ENCODE results near the gene SCD5.

SCD5 gene

DNA sequence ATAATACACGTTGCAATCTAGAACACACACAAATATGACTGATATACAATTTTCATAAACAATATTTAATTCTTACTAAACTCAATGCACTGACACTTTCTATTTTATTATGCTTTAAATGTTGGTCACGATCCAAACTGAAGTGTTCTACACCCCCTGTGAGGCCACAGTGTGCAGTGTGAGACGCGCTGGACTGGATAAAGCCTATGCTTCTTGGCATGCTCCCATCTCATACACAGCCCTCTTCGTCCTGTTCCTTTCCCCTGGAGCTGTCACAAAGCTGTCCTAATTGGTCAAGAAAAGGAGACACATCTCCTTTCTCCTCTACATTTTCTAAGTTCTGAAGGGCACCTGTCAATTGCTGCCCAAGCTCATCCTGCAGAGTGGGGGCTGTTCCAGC, 72.0 kb downstream of the SCD5 start:
- DNase-seq (ENCODE audit: low spot score), result no peak

DNA sequence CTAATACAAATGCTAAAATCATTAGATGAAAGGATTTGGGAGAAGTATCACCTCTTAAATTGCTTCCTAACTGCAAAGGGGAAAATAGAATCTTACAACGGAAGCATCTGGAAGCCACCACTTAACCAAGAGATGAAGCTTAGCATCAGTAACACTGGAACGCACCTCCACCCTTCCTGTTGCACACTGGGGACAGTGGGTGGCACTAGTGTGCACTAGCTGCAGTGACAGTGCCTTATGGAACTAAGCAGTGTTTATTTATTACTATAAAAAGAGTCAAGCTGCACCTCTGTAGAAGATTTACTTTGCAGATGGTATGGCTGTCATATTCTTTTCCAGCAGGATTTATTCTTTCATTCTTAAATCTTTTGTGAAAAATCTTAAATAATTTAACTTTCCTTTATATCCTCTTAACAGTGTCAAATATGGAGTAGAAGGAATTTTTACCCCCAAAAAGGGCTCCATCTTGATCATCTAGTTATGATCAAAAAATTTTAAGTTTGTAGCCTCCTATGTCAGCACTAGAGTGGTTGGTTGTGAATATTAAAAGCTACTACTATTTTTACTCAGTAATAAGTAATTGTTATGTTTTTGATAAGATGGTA, 76.7 kb downstream of the SCD5 start:
- DNase-seq (ENCODE audit: low spot score), result peak; percentile 61

DNA sequence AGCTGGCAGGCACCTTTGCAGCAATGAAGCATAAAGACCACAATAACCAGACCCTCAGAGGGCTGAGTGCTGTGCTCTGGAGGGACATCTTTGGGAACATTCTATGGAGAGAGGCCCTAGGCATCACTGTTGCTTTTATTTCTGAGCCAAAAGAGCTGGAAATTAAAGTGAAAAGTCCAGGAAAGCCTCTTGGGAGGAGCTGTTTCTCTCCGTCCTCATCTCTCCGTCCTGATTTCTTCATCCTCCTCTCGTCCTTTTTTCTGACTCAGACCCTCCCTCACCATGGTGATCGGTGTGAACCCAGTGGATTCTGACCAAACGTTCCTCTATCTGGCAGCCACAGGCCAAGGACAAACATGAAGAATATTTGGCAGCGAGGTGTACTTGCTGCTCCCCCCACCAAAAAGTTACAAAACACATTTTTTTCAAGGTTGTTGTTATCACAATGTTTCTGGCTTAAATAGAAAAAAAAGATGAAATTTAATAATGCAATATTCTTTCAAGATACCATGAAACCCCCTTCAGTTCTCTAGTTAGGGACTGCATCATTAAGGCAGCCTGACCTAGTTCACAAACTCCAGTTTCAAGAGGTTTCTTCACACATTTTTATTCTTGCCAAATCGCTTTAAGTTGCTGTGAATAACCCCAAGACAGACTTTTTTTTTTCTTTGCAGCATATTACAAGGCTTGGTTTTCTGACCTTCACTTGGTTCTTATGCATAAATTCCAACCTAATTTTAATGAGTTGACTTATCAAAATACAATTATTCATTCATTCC, 80.2 kb downstream of the SCD5 start:
- no peak for DNase-seq (ENCODE audit: low spot score)

DNA sequence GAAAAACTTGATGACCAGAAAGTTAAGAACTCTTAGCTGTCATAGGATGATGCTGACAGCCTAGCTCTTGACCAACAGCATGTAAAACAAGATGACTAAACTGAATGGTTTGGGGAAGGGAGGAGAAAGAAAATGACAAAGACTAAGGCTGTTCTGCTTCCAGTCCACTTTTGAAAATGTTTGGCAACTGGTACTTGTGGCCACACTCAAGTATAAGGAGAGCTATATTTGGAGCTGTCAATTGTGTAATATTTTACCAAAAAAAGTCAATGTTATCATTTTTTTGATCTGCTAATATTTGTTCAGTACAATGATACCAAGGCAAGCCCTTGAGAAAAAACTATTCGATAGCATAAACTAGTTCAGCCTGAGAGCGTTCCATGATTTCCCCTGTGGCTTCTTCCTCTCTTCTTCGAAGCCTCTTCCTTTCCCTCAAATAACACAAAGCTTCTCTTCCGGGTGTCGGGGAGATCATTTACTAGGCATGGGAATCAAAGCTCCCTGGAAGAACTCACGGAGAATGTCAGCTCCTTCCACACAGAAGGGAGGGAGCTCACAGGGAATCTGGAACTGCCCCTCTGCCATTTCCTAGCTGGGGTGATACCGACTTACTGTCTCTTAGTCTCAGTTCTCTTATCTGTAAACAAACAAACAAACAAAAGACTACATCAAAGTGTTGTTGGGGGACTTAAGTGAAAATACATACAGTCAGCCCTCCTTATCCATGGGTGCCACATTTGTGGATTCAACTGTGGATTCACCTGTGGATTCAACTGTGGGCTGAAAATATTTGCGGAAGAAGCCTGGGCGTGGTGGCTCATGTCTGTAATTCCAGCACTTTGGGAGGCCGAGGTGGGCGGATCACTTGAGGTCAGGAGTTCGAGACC, 82.6 kb downstream of the SCD5 start:
- no peak for DNase-seq (ENCODE audit: low spot score)

DNA sequence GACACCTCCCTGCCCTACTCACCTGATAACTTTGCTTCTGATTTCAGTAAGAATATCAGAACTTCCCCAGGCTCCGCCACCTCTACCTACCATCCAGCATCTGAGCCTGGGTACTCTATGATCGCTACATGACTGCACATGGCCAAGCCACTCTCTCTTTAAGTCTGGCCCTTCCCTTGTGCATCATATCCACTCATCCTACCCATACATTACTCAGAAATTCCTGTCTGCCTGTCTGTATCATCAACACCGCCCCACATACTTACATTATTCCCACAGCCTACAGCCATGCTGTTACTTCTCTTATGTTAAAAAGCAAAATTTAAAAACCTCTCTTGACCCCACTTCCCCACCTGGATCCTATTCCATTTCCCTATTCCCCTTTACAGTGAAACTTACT, 84.7 kb downstream of the SCD5 start:
- DNase-seq (ENCODE audit: low spot score), result no peak

DNA sequence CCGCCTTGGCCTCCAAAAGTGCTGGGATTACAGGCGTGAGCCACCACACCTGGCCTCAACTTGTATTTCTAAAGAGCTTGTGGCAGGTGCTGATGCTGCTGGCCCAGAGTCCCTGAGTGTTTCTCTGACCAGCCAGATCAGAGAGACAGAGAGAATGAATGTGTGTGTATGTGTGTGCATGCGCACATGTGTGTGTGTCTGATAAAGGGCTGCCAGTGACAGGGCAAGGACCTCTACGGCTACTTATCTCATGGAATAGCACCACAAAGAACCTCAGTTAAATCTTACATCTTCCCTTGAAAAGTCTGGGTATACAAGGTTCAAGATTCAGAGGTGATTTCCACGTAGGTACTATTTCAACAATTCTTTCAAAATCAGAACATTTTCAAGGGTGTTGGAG, 86.0 kb downstream of the SCD5 start:
- no peak for DNase-seq (ENCODE audit: low spot score)

DNA sequence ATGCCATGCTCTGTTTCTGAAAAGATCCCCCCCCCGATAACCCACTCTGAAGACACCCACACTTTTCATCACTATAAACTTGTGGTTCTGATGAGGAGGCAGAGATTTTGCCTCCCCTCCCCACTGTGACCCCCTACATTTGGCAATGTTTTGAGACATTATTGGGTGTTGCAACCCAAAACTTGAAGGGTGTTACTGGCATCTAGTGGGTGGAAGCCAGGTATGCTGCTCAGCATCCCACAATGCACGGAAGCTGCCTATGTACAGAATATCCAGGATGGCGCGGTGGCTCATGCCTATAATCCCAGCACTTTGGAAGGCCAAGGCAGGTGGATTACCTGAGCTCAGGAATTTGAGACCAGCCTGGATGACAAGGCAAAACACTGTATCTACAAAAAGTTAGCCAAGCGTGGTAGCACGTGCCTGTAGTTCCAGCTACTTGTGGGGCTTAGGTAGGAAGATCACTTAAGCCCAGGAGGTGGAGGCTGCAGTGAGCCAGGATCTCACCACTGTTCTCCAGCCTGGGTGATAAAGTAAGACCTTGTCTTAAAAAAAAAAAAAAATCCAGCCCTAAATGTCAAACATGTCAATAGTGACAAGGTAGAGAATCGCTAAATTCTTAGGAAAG, 87.3 kb downstream of the SCD5 start:
- DNase-seq (ENCODE audit: low spot score), result no peak

DNA sequence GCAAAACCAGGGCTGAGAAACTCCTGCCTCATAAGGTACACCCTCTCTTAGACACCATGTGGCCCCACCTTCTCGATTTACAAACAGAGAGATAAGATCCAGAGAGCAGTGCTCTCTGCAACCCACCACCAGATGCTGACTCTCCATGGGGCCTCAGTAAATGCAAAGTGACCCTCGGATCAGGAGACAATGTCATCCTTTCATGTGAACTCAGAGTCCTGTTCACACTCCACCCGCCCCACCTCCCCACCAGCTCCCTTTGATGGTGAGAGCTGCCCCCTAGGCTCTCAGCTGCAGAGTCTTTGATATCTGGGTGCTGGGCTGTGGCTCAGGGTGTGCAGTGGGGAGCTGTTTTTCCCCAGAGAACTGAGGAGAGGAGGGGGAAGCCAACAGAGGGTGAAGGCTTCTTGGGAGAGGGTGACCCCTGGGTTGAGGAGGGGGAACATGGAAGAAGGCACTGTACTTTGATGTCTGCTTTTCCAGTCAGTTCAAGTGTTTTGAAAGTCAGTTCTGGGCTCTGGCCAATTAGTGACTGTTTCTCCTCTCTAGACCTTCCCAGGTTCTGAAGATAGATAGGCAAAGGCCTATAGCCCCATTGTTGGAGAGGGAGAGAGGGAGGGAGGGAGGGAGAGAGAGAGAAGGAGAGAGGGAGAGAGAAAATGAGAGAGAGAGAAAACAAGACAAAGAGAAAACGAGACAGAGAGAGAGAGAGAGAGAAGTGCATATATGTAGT, 88.2 kb downstream of the SCD5 start:
- DNase-seq (ENCODE audit: low spot score), result peak; percentile 29

DNA sequence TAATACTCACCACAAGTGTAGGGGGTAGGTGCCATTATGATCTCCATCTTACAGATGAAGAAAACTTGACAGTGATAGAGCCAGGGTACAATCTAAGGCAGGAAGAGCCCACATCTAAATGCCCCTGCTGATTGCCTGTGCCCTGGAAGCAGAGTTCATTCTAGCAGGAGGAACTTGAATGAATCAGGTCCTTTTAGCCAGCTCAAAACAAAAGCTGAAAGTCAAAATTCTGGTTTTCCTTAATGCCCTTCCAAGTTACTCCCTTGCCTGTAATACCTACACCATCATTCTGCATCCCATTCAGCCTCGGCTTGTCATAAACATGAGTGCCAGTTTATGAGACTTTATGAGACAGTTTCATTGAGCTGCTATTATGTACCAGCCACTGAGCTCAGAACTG, 89.6 kb downstream of the SCD5 start:
- DNase-seq (ENCODE audit: low spot score), result no peak

DNA sequence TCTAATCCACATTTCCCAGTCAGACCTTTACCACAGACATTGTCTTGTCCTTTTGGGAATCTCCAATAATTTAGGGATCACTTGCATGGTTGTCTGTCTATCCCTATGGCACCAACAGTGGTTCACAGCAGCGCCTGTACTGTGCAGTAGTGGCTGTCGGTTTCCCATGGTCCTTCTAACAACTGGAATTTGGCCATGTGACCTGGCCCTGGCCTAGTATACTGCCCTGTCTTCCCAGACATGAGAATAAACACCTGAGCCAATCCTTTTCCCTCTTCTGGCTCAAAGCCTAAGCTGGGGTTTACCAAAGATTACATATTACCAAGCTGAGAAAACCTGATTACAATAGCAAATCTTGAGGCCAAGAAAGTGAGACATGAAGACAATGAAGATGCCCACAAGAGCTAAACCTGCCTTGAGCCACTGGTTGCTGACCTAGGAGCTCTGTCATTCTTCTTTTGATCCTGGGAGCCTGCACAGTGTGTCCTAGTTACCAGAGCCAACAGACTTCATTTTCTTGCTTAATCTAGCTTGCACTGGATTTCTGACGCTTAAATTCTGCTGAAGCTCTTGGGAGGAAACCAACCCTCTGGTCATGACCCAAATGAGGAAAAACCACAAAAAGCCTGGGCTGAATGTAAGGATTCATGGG, 92.1 kb downstream of the SCD5 start:
- DNase-seq (ENCODE audit: low spot score), result peak; percentile 27

DNA sequence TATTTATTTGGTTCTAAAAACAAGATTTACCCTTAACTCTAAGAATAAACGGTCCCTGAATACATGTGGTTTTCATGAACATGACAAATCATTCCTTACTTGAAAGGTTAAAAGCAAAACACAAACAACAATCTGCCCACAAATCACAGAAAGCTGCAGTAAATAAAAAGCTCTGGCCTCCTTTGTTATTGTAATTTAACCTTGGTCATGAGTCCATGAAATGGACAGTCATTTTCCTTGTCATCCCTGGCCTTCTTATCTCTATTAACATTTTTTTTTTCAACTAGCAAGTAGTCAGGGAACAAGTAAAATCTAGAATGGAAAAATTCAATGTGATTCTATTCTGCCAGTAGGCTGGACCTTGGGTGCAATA, 92.7 kb downstream of the SCD5 start:
- DNase-seq (ENCODE audit: low spot score), result no peak

DNA sequence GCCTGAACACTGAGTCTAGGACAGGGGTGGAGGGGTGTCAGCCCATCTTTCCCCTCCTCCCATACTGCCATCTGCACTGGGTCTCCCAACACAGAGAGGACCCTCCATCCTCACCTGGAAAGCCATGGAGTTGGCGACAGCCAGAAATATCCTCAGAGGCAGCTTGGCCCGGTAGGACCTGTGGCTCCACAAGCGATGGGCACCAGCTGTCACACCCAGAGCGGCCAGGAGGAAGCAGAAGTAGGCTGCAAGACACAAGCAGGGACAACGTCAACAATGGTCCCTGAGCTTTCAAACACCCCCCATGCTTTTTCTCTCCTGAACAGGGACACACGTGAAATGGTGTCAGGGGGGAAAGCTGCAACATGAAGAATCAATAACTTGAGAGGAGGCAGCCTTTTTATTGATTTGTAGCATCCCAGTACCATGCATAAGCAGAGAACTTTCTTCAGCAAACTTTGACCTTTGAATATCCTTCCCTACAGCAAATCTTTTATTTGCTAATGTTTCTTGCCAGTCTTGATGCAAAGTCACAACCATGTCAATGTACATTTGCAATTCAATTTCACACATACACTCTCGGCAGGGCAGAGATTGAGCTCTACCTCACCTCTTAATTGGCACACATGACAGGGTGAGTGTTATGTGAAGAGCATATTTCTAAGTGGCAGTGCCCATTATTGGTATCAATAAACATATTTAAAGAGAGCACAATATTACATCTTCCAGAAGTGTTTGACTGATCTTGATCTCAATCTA, 93.2 kb downstream of the SCD5 start:
- no peak for DNase-seq (ENCODE audit: low spot score)

DNA sequence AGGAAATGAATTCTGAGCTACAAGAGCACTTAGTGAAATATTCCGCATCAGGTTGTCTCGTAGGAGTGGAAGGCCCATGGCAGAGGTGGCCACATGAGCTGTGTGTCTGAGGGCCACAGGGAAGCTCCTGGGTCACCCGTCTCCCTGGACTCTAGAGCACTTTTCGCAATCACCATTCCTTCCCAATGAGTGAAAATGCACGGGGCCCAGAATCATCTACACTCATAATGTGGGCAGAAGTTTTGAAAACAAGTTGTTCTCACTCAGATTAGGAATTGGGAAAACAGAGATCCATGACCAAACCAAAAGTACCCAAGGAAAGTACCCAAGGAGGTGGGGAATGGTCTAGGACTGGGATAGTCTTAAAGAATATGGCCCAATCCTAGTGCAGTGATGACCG, 94.4 kb downstream of the SCD5 start:
- DNase-seq (ENCODE audit: low spot score), result no peak

DNA sequence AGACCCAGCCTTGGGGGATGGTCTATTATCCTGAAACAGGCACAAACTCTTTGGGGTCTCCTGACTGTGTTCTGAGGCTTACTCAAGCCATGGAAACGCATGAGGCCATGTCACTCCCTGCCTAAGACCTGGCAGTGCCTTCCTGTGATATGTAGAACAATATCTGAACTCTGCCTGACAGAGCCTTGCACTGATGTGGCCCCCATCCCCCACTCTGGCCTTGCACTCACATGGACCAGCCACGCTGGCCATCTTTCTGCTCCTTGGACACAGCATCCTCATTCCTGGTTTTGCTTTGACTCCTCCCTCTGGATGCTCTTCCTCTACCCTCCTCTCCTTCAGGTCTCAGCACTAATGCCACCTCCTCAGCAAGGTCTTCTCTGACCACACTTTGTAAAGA, 100.2 kb downstream of the SCD5 start:
- DNase-seq (ENCODE audit: low spot score), result no peak

DNA sequence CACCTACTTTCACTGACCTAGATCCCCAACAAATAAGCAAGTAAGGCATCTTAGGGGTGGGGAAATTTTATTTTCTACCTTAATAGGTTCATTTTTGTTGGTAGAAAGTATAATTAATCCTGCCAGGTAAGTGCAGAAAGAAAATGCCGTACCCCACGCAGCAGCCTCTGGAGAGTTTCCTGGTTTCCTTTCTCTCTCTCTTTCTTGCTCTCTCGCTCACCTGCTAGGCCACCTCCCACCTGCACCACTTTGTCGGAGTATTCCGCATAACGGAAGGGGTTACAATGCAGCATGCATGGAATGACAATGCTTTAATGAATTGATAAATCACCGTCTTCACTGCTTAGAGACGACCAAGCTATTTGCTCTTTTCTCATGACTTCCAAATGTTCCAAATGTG, 101.0 kb downstream of the SCD5 start:
- DNase-seq (ENCODE audit: low spot score), result no peak

DNA sequence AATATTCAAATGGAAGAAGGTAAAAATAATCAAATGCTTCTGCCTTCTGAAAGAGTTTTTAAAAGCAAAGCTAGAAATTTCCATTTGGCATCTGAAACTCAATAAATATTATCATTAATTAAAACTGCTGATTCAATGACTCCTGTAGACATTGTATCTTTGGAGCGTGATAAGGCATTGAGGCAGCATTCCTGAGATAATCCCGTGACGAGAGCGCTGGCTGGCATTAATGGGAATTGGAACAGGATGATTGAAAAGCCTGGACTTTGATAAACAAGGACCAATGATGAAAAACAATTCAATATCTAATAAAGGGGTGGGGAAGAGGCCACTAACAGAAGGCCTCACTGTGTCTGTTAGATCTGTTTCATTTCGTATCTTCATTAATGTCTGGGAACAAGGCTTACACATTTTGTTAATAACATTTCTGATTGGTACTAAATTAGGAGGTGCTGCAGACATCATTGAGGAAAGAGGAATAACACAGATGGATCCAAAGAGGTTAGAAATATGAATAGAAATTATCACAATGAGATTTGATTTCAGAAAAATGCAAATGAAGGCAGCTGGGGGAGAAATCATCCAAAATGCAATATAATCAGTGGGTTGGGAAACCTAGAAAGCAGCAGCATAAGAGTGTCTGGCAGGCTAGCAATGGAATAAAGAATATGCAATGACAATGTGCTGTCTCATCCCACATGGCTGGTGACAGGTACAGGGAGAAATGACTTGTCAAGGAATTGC, 102.3 kb downstream of the SCD5 start:
- DNase-seq (ENCODE audit: low spot score), result peak; percentile 39

DNA sequence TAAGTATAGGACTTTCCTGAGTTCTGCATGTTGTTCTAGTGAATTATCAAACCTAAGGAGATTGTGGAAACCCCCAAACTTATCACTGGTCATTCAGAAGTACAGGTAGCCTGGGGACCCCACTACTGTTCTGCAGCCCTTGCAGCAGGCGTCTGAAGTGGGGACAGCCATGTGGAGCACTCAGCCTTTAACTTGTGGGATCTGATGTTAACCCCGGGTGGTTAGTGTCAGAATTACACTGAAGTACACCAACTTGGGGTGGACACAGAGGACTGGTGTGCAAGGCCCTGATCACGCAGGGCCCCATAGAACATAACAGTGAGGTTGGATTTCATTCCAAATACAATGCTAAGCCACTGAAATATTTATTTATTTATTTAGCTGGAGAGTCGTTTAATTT, 103.7 kb downstream of the SCD5 start:
- no peak for DNase-seq (ENCODE audit: low spot score)

DNA sequence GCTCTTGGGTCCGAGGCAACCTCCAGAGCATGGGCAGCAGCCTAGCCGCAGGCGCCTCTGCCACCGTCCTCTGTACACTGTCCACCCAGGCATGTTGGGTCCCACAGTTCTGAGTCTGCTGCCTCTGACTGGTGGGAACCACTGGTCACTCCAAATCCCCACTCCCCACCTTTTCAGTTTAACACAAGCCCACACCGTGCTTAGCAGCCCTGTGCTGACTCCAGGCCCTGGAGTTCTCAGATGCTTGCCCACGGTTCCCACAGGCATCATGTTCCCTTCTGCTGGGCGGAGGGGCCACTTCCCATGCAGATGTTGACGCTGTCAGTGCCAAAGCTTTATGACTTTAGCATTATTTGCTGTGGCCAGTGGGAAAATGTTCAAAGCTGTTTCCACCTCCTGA, 104.5 kb downstream of the SCD5 start:
- DNase-seq (ENCODE audit: low spot score), result no peak

DNA sequence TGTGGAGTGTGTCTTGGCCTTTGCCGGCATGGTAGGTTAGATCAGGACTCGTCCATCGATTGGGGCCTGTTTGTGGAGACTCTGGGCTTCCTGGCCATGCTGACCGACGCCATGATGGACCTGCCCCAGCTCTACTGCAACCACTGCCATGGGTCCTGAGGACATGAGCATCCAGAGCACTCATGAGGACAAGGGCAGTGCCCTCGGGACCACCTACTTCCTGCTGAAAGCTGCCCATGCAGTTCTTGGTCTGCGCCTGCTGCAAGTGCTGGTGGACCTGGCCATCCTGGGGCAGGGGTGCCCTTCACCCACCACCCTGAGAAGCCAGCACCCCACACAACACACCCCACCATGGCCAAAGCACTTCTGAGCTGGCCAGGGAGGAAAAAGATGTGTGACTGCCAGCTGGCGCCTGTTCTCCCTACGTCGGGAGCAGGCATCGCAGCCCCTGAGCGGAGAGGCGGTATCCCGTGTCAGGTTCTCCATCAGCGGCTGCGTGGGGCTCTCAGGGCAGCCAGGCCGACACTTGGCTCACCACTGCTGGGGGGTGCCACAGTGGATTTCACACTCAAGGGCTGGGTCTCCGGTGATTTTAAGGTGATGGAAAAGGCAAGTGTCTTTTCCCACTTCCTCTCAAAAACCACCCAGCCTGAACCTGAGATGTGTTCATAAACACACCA, 106.4 kb downstream of the SCD5 start:
- no peak for DNase-seq (ENCODE audit: low spot score)
